GM19099 (cell line): ENCODE data around the gene MTMR12.

Experiments used
- POLR2A ChIP-seq: IDR thresholded peaks from 3 replicates; pipeline ENCODE4 v1.6.1; 2011; ENCODE audit warnings: low read depth; ENCODE audit not compliant: insufficient read length; ENCODE audit errors: extremely low read depth

The MTMR12 gene

DNA sequence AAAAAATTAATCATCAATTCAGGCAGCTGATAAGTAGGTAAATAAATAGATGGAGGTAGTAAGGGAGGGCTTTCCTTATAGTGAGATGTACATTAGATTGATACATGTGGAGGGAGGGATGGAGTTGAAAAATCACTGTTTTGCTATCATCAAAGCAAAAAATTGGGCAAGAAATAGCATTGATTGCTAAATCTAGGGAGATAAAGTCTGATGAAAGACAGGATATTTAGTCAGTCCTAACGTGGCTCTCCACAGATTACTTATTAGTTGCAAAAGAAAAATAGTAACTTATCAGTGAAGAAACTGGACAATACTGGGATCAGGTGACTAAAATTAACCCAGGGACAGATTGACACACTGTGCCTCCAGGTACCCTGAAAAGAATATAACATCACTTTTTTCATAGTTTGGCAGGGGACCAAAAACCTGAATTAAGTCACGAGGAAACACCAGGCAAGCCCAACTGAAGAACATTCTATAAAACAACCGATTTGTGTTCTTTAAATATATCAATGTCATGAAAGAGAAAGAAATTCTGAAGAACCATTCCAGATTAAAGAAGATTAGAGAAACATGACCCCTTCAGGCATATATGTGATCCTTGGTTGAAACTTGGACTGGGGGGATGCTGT is 111.5 kb downstream of the MTMR12 start:
- no peak for TF ChIP-seq POLR2A

GRCh38 chr5:32197032-32197431 is 115.7 kb downstream of the MTMR12 start:
- TF ChIP-seq POLR2A: no peak

DNA sequence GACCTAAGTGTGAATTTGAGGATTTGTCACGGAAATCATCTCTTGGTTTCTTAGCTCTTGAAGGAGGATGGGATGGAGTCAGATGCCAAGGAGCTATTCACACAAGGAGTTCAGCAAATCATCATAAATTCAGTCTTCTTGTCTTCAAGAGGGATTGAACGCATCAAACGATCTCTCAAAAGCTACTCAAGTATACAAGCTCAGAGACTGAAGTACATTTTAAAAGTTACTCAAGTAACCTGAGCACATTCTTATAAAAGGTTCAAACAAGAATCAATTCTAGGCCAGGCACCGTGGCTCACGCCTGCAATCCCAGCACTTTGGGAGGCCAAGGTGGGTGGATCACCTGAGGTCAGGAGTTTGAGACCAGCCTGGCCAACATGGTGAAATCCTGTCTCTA is 117.5 kb downstream of the MTMR12 start:
- no peak for TF ChIP-seq POLR2A

DNA sequence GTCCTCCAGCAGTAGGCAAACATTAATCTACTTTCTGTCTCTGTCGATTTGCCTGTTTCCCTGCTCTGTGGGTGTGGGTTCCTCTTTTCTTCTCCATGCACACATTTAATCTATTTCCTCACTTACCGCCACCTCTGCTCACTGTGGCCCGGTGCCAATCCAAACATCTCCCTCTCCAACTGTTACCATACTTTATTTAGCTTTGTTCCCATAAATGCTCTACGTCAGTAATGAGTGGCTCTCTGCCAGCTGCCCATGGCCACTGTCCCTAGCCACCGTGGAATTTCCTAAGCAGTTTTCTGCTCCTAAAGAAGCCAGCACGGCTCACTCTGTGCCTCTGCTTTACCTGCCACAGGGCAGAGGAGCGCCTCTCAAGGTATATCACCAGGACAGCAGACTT is 119.1 kb downstream of the MTMR12 start:
- TF ChIP-seq POLR2A: no peak

DNA sequence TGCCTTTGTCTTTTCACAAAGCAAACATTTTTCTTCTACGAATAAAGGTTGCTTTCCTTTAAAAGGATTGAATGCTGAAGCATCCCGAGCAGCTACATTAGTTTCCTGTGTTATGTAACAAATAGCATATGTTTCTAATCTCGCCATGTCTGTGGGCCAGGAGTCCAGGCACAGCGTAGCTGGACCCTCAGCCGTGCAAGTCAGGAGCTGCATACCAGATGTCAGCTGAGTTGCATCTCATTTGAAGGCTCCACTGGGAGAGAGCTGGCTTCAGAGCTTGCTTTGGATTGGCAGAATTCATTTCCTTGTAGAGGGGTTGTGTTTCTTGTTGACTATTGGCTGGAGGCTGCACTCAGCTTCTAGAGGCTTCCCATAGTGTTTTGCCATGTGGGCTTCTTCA is 122.6 kb downstream of the MTMR12 start:
- no peak for TF ChIP-seq POLR2A

DNA sequence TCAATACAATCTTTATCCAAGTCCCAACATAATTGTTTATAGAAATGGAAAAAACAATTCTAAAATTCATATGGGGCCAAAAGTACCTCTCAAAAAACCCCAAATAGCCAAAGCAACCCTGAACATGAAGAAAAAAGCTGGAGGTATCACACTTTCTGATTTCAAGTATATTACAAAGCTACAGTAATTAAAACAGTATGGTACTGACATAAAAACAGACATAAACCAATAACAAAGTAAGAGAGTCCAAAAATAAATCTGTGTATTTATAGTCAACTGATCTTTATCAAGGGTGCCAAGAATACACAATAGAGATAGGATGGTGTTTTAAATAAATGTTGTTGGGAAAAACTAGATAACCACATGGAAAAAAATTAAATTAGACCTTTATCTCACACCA is 125.1 kb downstream of the MTMR12 start:
- TF ChIP-seq POLR2A: no peak

GRCh38 chr5:32182463-32183063 is 130.2 kb downstream of the MTMR12 start:
- TF ChIP-seq POLR2A: no peak
